OCI-LY7 (cell line): ENCODE data around the gene NKAIN2. TPM values are rescaled to one million over a fixed set of nuclear protein-coding genes. Genes with fewer than 3 reads are reported as not detected.

Source experiments
- BruUV-seq: library from RNA; stranded (reverse); fragments of 400-500 nt; replicated peaks from 2 replicates; lab custom pipeline; 2021; lab: Mats Ljungman, UMichigan
- CTCF ChIA-PET: fragments of 300-600 bp; sonication (Branson Sonifier 250); formaldehyde crosslinking; loops from one replicate; lab custom pipeline; 2022; ENCODE audit warnings: antibody characterized with exemption; ENCODE audit not compliant: unreplicated experiment; lab: Charles Lee
- POLR2A ChIA-PET: fragments of 300-600 bp; sonication (Branson Sonifier 250); formaldehyde crosslinking; loops from one replicate; lab custom pipeline; 2022; ENCODE audit warnings: antibody characterized with exemption; lab: Charles Lee
- DNase-seq: peaks from one replicate; pipeline ENCODE4 v3.0.0-alpha.2; 2015; ENCODE audit warnings: low spot score
- H2AFZ ChIP-seq: fragments of 200-600 bp; sonication (generic), shearing (Covaris generic); 2 replicates; pipeline ENCODE4 v1.6.1; 2014; ENCODE audit warnings: mild to moderate bottlenecking, antibody characterized with exemption, low read length, moderate library complexity
- H3K27ac ChIP-seq: fragments of 200-600 bp; sonication (generic); 2 replicates; pipeline ENCODE4 v1.5.1; 2014; ENCODE audit warnings: mixed run types, low read depth, mild to moderate bottlenecking, moderate library complexity, low read length, inconsistent platforms; ENCODE audit not compliant: poor library complexity, severe bottlenecking
- H3K36me3 ChIP-seq: fragments of 200-600 bp; sonication (generic); 2 replicates; pipeline ENCODE4 v1.6.1; 2014; ENCODE audit warnings: mild to moderate bottlenecking, antibody characterized with exemption, low read length, moderate library complexity, mixed read lengths; ENCODE audit not compliant: insufficient read depth
- H3K4me1 ChIP-seq: fragments of 200-600 bp; sonication (generic); 2 replicates; pipeline ENCODE4 v1.5.1; 2014; ENCODE audit warnings: mild to moderate bottlenecking, low read length; ENCODE audit not compliant: insufficient read depth, poor library complexity, severe bottlenecking
- H3K4me2 ChIP-seq: fragments of 200-600 bp; sonication (generic); 2 replicates; pipeline ENCODE4 v1.6.1; 2014; ENCODE audit warnings: mild to moderate bottlenecking, low read length
- H3K4me3 ChIP-seq: fragments of 200-600 bp; sonication (generic); 2 replicates; pipeline ENCODE4 v1.5.1; 2014; ENCODE audit warnings: mild to moderate bottlenecking, low read depth, low read length; ENCODE audit not compliant: poor library complexity, severe bottlenecking
- H3K79me2 ChIP-seq: fragments of 200-600 bp; sonication (generic); 2 replicates; pipeline ENCODE4 v1.6.1; 2016; ENCODE audit warnings: low read depth, mild to moderate bottlenecking, low read length, moderate library complexity, mixed read lengths; ENCODE audit not compliant: insufficient read depth
- H3K9me2 ChIP-seq: fragments of 200-600 bp; sonication (generic); 2 replicates; pipeline ENCODE4 v1.6.1; 2016; ENCODE audit warnings: mild to moderate bottlenecking, low read length, mixed read lengths; ENCODE audit not compliant: insufficient read depth
- H3K9me3 ChIP-seq: fragments of 200-600 bp; sonication (generic); 2 replicates; pipeline ENCODE4 v1.6.1; 2014; ENCODE audit warnings: mild to moderate bottlenecking, mixed run types, low read length, mixed read lengths
- H4K20me1 ChIP-seq: fragments of 200-600 bp; sonication (generic); 2 replicates; pipeline ENCODE4 v1.6.1; 2014; ENCODE audit warnings: mild to moderate bottlenecking, antibody characterized with exemption, low read length, moderate library complexity, mixed read lengths; ENCODE audit not compliant: insufficient read depth
- EZH2phosphoT487 ChIP-seq: fragments of 200-600 bp; sonication (generic); IDR thresholded peaks from 2 replicates; pipeline ENCODE4 v1.6.1; 2018; ENCODE audit warnings: low read depth, borderline replicate concordance, mild to moderate bottlenecking, mixed run types, antibody characterized with exemption, low read length, moderate library complexity, mixed read lengths
- intact Hi-C: fragments of 100-400 bp; cut with micrococcal nuclease; formaldehyde crosslinking; loops from one replicate; pipeline ENCODE4 v1.10.0; 2022; ENCODE audit not compliant: unreplicated experiment
- total RNA-seq, 2 experiments: library from RNA; depleted of rRNA in 1 of 2; stranded (reverse); fragments of >200 nt in 1 of 2; shearing (Covaris generic) in 1 of 2; gene quantifications; 2 replicates each; pipeline ENCODE4 v1.2.3, GENCODE V29; 2014 to 2022
- TF ChIP-seq, protein P1 (sequence below): fragments of 200-600 bp; sonication (generic); conservative IDR thresholded peaks from 2 replicates; pipeline ENCODE4 v1.5.1; 2014; ENCODE audit warnings: mild to moderate bottlenecking, antibody characterized with exemption, low read length, moderate library complexity, mixed read lengths

Gene NKAIN2
- total RNA-seq, 2 experiments from 2014 or later: not detected

DNA sequence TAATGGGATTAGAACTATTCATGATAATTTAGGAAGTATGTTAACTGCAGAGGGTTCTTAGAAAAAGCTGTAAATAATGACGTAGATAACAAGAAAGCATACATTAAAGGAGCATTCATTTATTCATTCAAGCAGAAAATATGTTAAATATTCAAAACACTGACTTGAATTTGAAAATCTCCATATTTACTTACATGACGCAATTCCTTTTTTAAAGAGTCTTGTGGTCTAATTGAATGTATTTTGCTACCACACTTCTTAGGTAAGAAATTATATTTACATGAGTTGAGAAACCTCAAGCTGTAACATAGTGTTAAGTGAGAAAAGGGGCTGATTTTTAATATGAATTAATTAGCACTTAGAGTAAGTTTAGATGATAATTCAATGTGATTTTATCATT lies 38.9 kb upstream of the NKAIN2 start:
- H3K9me2 ChIP-seq: no peaks in the 10 kb centered on the region
- no peak overlapping the region for H3K27ac ChIP-seq
- no peak overlapping the region for H3K4me2 ChIP-seq
- intact Hi-C loops: no loop called here
- H2AFZ ChIP-seq: no peak overlapping the region
- TF ChIP-seq, protein P1, sequence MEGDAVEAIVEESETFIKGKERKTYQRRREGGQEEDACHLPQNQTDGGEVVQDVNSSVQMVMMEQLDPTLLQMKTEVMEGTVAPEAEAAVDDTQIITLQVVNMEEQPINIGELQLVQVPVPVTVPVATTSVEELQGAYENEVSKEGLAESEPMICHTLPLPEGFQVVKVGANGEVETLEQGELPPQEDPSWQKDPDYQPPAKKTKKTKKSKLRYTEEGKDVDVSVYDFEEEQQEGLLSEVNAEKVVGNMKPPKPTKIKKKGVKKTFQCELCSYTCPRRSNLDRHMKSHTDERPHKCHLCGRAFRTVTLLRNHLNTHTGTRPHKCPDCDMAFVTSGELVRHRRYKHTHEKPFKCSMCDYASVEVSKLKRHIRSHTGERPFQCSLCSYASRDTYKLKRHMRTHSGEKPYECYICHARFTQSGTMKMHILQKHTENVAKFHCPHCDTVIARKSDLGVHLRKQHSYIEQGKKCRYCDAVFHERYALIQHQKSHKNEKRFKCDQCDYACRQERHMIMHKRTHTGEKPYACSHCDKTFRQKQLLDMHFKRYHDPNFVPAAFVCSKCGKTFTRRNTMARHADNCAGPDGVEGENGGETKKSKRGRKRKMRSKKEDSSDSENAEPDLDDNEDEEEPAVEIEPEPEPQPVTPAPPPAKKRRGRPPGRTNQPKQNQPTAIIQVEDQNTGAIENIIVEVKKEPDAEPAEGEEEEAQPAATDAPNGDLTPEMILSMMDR: no peak
- H3K4me1 ChIP-seq: no peaks in the 10 kb centered on the region
- no peak overlapping the region for H3K4me3 ChIP-seq
- no TSS peak for BruUV-seq
- H3K79me2 ChIP-seq: no peaks in the 10 kb centered on the region
- no peaks in the 10 kb centered on the region for H4K20me1 ChIP-seq
- ChIA-PET POLR2A (interaction anchor here (0.8 kb wide), 1 partner anchor 15 kb away, joined by 3 read pairs; no protein-coding TSS in a partner anchor), CTCF (no interaction called here)
- H3K9me3 ChIP-seq: no peaks in the 10 kb centered on the region
- no peak for DNase-seq
- no peaks in the 10 kb centered on the region for H3K36me3 ChIP-seq

DNA sequence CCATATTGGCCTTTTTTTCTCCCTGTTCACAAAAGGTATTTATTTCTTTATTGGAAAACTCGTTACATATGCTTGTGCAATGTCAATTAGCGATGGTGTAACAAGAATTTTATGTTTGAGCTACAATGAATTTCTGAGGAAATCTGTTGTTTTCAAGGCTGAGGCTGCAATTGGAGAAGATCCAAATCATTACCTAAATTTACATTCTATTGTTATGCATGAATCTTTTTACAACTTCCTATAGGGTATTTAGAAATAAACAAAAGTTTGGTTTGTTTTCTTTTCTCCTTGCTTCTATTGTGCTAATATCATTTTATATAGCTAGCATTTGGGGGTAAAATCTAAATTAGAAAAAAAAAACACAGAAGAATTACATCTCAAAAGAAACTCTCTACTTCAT lies 34.7 kb upstream of the NKAIN2 start:
- H3K9me3 ChIP-seq: no peaks in the 10 kb centered on the region
- H3K4me2 ChIP-seq: no peak overlapping the region
- no peaks in the 10 kb centered on the region for H3K4me1 ChIP-seq
- H3K9me2 ChIP-seq: no peaks in the 10 kb centered on the region
- BruUV-seq: no TSS peak
- DNase-seq: no peak
- no peaks in the 10 kb centered on the region for H3K36me3 ChIP-seq
- H3K4me3 ChIP-seq: no peak overlapping the region
- intact Hi-C loops: no loop called here
- H4K20me1 ChIP-seq: no peaks in the 10 kb centered on the region
- no peak overlapping the region for H2AFZ ChIP-seq
- TF ChIP-seq EZH2phosphoT487: no peak
- TF ChIP-seq, protein P1: no peak
- H3K79me2 ChIP-seq: no peaks in the 10 kb centered on the region
- no peak overlapping the region for H3K27ac ChIP-seq
- ChIA-PET POLR2A (no interaction called here), CTCF (no interaction called here)

DNA sequence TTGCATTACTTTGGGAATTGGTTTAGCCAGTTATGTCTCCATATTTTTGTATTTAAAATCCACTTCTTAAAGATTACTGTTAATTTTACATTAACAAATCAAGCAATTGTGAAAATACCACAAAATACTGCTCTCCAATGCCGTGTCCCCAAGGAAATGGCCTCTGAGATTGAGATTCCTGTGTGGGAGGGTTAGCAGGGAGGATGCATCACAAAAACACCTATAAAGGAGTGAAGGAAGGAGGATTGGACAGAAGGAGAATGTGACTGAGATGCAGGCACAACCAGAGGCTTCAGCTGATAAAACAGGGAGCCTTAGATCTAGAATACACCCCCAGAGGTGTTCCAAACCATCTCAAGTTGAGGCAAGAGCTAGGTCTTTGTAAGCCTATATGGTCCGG lies 34.2 kb upstream of the NKAIN2 start:
- H3K4me1 ChIP-seq: no peaks in the 10 kb centered on the region
- ChIA-PET CTCF (no interaction called here), POLR2A (no interaction called here)
- no peaks in the 10 kb centered on the region for H3K36me3 ChIP-seq
- no peak for DNase-seq
- H3K9me3 ChIP-seq: no peaks in the 10 kb centered on the region
- H3K79me2 ChIP-seq: no peaks in the 10 kb centered on the region
- TF ChIP-seq EZH2phosphoT487: no peak
- TF ChIP-seq, protein P1: no peak
- H2AFZ ChIP-seq: no peak overlapping the region
- H3K27ac ChIP-seq: no peak overlapping the region
- H4K20me1 ChIP-seq: no peaks in the 10 kb centered on the region
- intact Hi-C loops: no loop called here
- BruUV-seq: no TSS peak
- H3K4me2 ChIP-seq: no peak overlapping the region
- no peaks in the 10 kb centered on the region for H3K9me2 ChIP-seq
- H3K4me3 ChIP-seq: no peak overlapping the region
